GM21367 (cell line): Measurements from ENCODE around the gene NOC2L.
"Not testable (repeated sequence)": the region's sequence is repeated elsewhere in the genome, so short reads cannot be mapped to it uniquely, and the experiment has no call there.

ENCODE experiments used
- ATAC-seq: cut with Tn5 transposase; IDR thresholded peaks from one replicate; pipeline ENCODE4 v1.9.1; 2021; ENCODE audit not compliant: unreplicated experiment

Gene NOC2L

DNA sequence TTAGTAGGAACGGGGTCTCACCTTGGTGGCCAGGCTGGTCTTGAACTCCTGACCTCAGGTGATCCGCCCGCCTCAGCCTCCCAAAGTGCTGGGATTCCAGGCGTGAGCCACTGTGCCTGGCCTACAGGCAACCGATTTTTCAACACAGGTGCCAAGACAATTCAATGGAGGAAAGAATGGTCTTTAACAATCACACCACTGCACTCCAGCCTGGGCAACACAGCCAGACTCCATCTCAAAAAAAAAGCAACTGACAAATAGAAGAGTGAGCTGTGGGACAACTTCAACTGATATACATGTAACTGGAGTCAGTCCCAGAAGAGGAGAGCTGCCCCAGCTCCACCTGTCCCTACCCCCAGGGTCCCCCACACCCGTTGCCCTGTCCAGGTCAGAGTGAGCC, 35.5 kb upstream of the NOC2L start:
- ATAC-seq = not testable (repeated sequence)

DNA sequence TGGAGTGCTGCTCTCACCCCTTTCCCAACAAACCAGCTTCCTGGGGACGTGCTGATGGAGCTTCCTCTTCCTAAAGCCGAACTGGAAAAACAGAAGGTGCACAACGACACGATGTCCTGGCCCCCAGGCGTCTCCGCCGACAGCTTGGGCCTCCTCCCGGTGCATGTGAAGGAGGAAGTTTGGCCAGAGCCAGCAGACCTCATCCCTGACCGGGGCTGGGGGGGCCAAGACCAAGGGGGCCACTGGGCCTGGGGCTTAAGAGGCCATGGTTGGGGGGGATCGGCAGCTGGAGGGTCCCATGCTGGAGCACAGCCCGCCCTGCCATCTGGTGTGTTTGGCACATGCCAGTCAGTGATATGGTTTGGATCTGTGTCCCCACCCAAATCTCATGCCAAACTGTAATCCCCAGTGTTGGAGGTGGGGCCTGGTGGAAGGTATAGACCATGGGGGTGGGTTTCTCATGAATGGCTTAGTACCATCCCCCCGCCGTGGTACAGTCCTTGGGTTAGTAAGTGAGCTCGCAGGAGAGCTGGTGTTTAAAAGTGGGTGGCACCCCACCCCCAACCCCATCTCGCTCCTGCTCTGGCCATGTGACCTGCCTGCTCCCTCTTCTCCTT, 34.4 kb upstream of the NOC2L start:
- ATAC-seq = no peak

DNA sequence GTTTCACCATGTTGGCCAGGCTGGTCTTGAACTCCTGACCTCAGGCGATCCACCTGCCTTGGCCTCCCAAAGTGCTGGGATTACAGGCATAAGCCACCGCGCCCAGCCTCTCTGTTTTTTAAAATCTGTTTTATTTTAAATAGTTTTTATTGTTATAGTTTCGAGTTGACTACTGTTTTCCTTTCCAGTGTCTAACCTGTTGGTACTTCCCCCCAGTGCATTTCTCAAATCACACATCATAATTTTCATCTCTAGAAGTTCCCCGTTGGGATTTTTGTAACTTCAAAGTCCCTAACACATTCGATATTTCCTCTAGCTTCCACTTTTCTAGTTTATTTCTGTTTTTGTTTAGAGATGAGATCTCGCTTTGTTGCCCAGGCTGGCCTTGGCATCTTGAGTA, 33.3 kb upstream of the NOC2L start:
- ATAC-seq = no peak

DNA sequence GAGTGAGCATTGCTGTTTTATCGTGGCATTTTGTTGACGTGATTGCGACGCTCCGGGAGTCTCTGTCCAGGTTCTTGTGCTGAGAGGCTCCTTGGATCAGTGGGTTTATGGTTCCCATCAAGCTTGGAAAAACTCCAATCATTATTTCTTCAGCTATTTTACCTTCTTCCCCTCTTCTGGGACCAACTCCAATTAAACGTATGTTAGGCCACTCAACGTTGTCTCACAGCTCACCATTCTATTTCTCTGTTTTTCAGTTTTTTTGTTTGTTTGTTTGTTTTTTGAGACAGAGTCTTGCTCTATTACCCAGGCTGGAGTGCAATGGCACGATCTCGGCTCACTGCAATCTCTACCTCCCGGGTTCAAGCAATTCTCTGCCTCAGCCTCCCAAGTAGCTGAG, 32.8 kb upstream of the NOC2L start:
- ATAC-seq = no peak

DNA sequence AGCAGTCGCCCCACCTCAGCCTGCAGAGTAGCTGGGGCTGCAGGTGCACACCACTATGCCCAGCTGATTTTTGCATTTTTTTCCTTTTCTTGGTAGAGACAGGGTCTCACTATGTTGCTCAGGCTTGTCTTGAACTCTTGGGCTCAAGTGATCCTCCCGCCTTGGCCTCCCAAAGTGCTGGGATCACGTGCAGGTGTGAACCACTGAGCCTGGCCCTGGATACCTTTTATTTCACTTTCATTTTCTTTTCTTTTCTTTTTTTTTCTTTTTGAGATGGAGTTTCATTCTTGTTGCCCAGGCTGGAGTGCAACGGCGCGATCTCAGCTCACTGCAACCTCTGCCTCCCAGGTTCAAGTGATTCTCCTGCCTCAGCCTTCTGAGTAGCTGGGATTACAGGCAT, 32.2 kb upstream of the NOC2L start:
- not testable (repeated sequence) for ATAC-seq

DNA sequence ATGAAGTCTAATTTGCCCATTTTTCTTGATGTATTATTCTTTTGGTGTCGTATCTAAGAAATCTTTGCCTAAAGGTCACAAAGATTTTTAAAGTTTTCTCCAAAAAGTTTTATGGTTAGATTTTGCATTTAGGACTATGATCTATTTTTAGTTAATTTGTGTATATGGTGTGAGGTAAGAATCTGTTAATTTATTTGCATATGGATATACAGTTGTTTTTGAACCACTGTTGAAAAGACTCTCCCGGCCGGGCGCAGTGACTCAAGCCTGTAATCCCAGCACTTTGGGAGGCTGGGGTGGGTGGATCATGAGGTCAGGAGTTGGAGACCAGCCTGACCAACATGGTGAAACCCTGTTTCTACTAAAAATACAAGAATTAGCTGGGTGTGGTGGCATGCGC, 29.0 kb upstream of the NOC2L start:
- ATAC-seq = not testable (repeated sequence)

DNA sequence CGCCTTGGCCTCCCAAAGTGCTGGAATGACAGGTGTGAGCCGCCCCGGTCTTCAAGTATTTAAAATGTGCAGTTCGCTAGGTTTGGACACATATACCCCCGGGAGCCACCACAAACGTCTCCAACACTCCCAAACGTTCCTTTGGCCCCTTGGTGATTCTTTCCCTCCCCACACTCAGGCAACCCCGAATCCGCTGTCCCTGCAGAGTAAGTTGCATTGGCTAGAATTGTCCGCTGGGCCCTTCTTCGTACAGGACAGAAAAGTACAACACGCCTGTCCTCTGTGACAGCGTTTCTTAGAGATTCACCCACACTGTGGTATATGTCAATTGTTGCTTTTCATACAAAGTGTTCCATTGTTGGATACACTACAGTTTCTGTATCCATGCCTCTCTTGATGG, 26.1 kb upstream of the NOC2L start:
- ATAC-seq = no peak

DNA sequence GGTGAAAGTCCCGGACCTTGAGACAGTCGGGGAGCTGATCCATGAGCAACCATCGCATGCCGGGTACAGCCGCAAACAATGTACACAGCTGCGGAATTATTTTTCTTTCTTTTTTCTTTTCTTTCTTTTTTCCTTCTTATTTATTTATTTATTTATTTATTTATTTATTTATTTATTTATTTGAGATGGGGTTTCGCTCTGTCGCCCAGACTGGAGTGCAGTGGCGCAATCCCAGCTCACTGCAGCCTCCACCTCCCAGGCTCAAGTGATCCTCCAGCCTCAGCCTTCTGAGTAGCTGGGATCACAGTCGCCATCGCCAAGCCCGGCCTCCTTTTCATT, 25.4 kb upstream of the NOC2L start:
- no peak for ATAC-seq

DNA sequence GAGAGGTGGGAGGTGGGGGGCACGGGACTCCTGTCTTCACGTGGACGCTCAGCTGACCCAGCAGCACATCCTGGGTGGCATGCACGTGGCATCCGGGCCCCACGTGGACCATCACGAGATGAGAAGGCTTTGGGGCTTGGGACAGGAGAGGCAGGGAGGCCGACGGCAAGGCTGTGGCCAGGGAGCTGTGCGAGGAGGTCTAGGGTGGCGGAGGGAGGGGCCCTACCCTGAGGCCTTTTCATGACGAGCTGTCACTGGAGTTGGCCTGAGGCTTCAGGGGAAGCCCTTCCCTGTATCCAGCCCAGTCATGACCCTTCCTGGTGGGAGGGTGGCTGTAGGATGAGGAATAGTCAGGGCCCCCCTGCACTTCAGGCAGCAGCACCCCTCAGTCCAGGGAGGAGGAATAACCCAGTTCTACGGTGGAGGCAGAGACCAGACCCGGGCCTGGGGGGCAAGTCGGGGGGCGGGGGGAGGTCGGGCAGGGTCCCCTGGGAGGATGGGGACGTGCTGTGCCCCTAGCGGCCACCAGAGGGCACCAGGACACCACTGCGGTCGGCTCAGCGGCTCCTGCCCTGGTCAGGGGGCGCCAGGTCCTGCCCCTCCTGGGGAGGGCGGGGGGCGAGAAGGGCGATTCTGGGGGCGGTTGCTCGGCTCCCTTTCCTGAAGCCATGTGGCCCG, 24.9 kb upstream of the NOC2L start:
- no peak for ATAC-seq

DNA sequence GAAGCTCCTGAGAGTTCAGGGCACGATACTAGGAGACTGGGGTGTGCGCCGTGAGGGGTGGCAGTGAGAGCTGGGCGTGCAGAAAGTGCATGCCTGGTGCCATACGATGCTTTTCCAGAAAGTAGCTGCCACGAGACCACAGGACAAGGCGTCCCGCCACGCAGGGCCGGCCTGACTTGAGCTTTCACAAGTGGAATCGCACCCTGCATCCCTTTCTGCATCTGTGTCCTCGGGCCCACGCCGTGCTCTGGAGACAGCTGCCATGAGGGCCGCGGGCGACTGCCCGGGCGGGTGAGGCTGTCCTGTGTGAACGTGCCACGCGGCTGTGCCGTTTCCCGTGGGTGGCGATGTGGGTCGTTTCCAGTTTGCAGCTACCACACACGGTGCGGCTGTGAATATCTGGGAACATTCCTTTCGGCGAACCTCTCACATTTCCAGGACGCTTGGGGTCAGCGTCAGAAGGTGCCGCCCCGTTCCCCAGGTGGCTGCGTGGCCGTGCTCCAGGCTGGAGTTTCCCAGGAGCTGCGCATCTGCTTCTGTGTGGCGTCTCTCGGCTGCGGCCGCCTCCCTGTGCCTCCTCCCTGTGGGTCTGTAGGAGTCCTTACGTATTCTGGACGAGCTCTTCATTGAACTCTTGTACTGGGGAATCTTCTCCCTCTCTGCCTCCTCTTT, 23.8 kb upstream of the NOC2L start:
- no peak for ATAC-seq

DNA sequence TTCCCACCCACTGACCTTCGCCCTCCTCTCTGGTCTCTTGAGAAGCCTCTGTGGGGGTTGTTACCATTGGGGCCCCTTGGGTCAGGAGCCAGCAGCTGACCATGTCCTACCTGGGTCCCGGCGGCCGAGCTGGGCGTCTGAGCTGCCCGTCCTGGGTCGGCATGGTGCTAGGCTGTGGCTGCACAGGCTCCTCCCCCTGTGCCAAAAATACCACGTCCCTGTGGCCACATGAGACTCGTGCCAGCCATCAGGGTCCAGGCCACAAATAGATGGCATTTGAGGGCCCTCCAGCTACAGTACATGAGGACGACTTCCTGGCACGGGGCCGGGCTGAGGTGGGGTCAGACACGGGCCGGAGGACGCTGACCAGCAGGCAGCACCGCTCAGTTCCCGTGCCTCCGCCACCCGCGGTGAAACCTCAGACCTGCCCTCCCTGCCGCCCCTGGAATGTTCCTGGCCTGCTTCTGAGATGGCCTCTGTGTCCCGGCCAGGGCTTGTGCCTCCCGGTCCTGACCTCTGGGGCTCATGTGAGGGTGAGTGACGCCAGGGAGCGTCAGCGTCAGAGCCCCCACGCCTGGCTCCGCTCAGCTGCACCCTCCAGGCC, 23.0 kb upstream of the NOC2L start, which contains the start of gene PERM1:
TSS of gene PERM1 (minus strand) at position 139 of the 604 bp plus-strand sequence. CDS start 1,064 bp downstream, outside the sequence.
- ATAC-seq = no peak

DNA sequence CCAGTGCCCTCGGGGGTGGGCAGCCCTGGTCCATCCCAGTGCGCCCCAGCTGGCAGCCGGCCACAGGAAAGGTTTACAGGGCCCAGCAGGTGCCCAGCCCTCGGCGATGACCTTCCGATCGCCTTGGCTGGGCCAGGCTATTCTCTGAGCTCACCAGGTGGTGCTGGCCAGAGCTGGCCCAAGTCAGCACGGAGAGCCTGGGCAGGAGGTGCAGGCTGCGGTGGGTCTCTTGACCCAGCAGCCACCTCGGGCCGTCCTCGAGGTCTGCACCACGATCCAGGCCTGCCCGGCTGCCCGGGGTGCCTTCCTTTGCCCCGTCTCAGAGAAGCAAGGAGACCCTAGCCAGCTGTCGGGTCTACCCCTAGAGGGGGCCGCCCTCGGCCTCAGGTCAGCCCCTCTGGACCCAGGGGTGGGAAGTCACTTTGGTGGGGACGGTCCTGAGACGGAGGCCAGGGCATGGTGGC, 22.5 kb upstream of the NOC2L start:
- ATAC-seq = no peak

DNA sequence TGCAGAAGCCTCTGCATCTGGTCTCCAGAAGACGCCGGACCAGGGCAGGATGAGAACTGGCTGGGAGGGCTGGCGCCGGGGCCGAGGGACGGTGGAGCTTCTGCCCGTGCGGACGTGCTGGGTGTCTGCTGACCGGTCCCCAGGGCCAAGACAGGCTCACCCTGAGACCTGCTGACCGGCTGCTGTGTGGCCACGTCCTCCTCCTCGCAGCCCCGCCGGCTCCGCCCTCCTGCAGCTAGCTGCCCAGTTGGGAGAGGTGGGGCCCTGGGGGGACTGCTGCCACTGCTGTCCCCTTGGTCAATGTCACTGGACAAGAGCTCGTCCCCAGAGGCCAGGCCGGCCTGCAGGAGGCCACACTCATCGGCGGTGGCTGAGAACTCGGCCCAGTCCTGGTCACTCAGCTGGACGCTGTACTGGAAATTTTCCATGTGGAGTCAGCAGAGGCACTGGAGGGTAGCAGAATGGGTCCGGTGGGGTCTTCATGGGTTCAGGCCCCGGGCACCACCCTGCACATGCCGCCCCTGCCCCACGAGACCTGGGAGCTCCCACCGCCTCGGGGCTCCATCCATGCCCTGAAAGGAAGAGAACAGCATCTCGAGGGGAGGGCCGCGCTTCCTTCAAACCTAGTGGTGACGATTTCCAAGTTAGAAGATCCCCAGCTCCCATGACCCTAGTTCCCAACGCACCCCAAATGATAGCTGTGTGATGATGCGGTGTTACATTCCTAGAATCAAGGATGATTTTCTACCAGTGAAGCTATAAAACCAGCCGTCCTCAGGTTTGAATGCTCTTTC, 21.7 kb upstream of the NOC2L start:
- ATAC-seq = no peak

DNA sequence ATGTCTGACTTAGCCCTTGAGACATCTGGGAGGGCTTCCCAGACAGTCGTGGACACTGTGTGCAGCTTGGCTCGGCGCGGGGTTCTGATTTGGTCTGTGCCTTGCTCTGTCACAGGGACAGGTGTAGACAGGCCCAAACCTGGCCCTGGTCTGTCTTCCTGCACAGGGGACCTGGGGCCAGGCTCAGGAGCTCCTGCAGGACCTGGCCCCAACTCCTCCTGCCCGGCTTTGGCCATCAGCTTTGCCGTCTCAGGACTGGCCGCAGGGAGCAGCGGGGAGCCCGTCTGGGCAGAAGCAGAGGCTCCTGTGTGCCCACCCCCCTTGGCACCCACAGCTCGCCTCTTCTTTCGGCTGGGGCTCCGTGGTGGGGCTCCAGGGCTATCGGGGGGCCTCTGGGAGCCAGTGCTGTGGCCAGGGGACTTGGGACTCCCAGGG, 21.1 kb upstream of the NOC2L start:
- ATAC-seq = no peak

DNA sequence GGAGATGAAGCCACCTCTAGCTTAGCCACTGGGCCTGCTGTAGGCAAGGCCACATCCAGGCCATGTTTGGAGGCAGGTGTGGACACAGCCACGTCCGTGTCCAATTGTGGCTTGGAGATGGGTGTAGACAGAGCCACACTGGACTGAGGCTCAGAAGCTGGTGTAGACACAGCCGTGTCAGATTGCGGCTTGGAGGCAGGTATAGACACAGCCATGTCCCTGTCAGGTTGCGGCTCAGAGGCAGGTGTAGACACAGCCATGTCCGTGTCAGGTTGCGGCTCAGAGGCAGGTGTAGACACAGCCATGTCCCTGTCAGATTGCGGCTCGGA, 20.7 kb upstream of the NOC2L start:
- no peak for ATAC-seq

DNA sequence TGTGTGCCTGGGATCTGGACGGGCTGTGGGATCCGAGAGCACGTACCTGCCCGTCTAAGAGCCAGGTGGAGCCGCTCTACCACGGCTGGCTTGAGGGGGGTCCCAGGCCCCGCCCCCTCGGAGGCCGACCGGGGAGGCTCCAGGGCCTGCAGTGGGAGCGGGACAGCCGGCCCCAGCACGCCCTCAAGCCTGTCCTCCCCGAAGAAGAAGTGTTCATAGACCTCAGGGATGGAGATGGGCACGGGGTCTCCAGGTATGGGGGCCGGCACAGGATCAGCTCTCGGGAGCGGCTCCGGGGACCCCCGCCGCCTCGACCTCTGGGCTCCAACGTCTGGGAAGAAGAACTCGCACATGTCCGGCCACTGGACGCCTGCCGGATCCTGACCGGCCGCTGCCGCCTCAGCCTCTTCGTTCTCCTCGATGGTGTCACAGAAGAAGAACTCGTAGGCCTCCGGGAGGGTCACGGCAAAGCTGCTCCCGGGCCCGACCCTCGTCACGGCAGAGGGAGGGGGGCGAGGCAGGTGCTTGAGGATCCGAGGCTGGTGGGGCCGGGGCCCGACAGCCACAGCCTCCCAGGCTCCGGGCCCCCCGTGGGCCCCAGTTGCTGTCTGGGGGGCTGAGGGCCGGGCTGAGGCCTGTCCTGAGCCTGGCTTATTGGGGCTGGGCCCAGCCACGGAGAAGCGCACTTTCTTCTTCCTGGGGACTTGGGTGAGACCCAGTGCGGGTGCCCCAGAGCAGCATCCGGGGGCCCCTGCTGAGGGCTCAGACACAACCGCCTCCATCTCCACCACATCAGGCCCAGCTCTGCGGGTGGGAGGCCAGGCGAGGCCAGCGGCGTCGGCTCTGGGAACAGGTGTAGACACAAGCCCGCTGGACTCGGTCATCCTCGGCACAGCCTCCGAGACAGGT, 20.0 kb upstream of the NOC2L start:
- ATAC-seq = no peak

DNA sequence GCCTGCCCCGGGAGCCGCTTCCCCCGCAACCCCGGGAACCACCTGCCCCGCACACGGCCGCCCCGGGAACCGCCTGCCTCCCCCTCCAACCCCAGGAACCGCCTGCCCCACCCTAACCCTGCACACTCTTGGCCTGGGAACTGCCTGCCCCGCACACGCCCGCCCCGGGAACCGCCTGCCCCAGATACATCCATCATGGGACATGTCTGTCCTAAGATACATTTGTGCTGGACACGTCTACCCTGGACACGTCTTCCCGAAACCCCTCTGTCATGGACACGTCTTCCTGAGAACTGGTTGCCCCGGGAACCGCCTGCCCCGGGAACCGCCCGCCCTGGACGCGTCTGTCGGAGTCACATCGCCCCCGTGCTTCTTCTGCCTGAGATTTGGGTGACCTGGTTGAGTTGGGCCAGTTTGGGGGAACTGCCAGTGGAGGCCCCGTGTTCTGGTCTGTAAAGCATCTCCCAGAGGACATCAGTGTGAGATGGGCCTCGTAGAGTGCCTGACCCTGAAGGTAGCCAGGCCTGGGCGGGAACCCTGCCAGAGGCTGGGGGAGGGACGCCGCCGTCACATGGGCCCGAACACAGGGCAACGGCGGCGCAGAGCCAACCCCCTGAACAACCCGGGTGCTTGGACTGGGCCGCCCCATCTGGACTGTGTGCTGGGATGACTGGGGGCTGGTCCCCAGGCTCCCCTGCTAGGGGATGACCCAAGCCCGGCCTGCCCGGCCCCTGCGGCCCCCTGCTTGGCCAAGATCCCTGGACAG, 19.2 kb upstream of the NOC2L start:
- no peak for ATAC-seq

DNA sequence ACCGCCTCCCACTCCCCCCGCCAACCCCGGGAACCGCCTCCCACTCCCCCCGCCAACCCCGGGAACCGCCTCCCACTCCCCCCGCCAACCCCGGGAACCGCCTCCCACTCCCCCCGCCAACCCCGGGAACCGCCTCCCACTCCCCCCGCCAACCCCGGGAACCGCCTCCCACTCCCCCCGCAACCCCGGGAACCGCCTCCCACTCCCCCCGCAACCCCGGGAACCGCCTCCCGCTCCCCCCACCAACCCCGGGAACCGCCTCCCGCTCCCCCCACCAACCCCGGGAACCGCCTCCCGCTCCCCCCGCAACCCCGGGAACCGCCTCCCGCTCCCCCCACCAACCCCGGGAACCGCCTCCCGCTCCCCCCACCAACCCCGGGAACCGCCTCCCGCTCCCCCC, 17.7 kb upstream of the NOC2L start:
- ATAC-seq = not testable (repeated sequence)

DNA sequence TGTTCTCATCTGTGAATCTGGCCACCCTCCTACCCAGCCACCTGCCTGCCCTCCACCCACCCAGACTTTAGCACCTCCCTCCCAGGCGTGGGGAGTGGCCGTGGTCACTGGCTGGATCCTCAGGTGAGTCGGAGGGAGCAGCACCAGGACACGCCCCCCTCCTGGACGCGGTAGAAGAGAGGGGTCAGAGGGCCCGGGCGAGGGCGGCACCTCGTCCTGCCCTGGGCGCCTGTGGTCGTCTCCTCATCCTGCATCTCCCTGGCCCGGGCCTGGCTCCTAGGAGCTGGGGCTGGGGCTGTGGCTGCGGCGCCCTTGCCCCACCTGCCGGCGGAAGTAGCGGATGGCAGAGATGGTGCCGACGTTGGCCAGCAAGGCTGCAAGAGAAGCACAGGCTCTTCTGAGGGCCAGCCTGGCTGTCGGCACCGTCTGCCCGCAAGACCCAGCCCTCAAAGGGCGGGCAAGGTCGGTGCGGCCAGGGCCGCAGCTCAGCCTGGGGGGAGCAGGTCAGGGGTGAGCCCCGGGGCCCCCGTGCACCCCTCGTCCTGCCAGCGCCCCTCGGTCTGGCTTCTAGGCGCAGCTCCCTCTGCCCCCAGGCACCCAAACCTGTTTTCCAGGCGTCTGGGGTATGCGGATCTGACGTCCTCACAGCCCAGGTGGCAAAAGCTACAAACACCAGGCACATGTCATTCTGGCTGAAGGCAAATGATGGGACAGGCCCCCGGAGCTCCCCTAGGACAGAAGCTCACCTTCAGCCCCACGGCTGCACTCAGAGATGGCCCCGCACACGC, 17.0 kb upstream of the NOC2L start:
- no peak for ATAC-seq
